HAP-1 (cell line): Measurements from ENCODE around the gene RHBDF1.

Source experiments
- DNase-seq, 2 experiments: peaks; one replicate each; pipeline ENCODE4 v3.0.0-alpha.2; 2016 to 2020; ENCODE audit warnings: low spot score in 2 of 2
- H3K27me3 ChIP-seq: fragments of 250-450 bp; sonication (Bioruptor Pico); 2 replicates; pipeline ENCODE4 v1.5.1; 2020; ENCODE audit warnings: low read depth, mild to moderate bottlenecking, moderate library complexity
- H3K36me3 ChIP-seq: fragments of 250-450 bp; sonication (Bioruptor Pico); replicated peaks from 2 replicates; pipeline ENCODE4 v1.5.1; 2020; ENCODE audit warnings: mild to moderate bottlenecking
- H3K4me1 ChIP-seq: fragments of 250-450 bp; sonication (Bioruptor Pico); 2 replicates; pipeline ENCODE4 v1.5.1; 2020; ENCODE audit warnings: mild to moderate bottlenecking
- H3K4me3 ChIP-seq: fragments of 250-450 bp; sonication (Bioruptor Pico); 2 replicates; pipeline ENCODE4 v1.5.1; 2020; ENCODE audit warnings: mild to moderate bottlenecking, moderate library complexity
- H3K9me3 ChIP-seq: fragments of 250-450 bp; sonication (Bioruptor Pico); 2 replicates; pipeline ENCODE4 v1.5.1; 2020; ENCODE audit warnings: mild to moderate bottlenecking, moderate library complexity
- in situ Hi-C: fragments of 300-500 bp; cut with MboI; formaldehyde crosslinking; loops from 3 replicates; pipeline ENCODE4 v1.14.3; 2020; ENCODE audit warnings: low sequenced_read_pairs, inconsistent platforms, mixed read lengths

RHBDF1 gene

GRCh38 chr16:85865-86264 is 13.4 kb upstream of the RHBDF1 start:
- H3K36me3 ChIP-seq, result peaks cover 55% of the 10 kb centered on the region
- H3K27me3 ChIP-seq, result no peaks in the 10 kb centered on the region
- in situ Hi-C loops, result no loop called here
- no peak overlapping the region for H3K4me3 ChIP-seq
- no peaks in the 10 kb centered on the region for H3K9me3 ChIP-seq
- no peak for DNase-seq
- H3K4me1 ChIP-seq, result no peaks in the 10 kb centered on the region

GRCh38 chr16:85407-85782 is 13.0 kb upstream of the RHBDF1 start:
- peaks cover 52% of the 10 kb centered on the region for H3K36me3 ChIP-seq
- no peaks in the 10 kb centered on the region for H3K4me1 ChIP-seq
- no peak overlapping the region for H3K4me3 ChIP-seq
- no peaks in the 10 kb centered on the region for H3K27me3 ChIP-seq
- DNase-seq, result no peak
- H3K9me3 ChIP-seq, result no peaks in the 10 kb centered on the region
- in situ Hi-C loops, result no loop called here

- Histone ChIP-seq H3K36me3 (peaks cover 53% of the 10 kb centered on the region), H3K27me3 (no peaks in the 10 kb centered on the region), H3K4me1 (no peaks in the 10 kb centered on the region), H3K9me3 (no peaks in the 10 kb centered on the region), H3K4me3 (no peak overlapping the region)
- in situ Hi-C loops, result no loop called here
- DNase-seq, result no peak
Observed at GRCh38 chr16:84718-85406, 12.4 kb upstream of the RHBDF1 start.

GRCh38 chr16:83781-84615 is 11.6 kb upstream of the RHBDF1 start:
- no peaks in the 10 kb centered on the region for H3K9me3 ChIP-seq
- no peaks in the 10 kb centered on the region for H3K27me3 ChIP-seq
- no peak overlapping the region for H3K4me3 ChIP-seq
- H3K36me3 ChIP-seq, result peaks cover 51% of the 10 kb centered on the region
- no peaks in the 10 kb centered on the region for H3K4me1 ChIP-seq
- no peak for DNase-seq
- in situ Hi-C loops, result no loop called here

- Histone ChIP-seq H3K9me3 (no peaks in the 10 kb centered on the region), H3K36me3 (peaks cover 45% of the 10 kb centered on the region), H3K4me1 (no peaks in the 10 kb centered on the region), H3K4me3 (no peak overlapping the region), H3K27me3 (no peaks in the 10 kb centered on the region)
- in situ Hi-C loops, result no loop called here
- no peak for DNase-seq
Observed at GRCh38 chr16:83060-83603, 10.7 kb upstream of the RHBDF1 start.

GRCh38 chr16:79151-80054 is 7.0 kb upstream of the RHBDF1 start:
- no peak for DNase-seq
- Histone ChIP-seq H3K4me1 (peaks cover 15% of the 10 kb centered on the region), H3K27me3 (no peaks in the 10 kb centered on the region), H3K36me3 (peaks cover 14% of the 10 kb centered on the region), H3K4me3 (peak overlapping the region; percentile 42), H3K9me3 (no peaks in the 10 kb centered on the region)
- in situ Hi-C loops, result no loop called here

GRCh38 chr16:78444-79150 is 6.2 kb upstream of the RHBDF1 start:
- H3K9me3 ChIP-seq, result no peaks in the 10 kb centered on the region
- in situ Hi-C loops, result no loop called here
- H3K27me3 ChIP-seq, result no peaks in the 10 kb centered on the region
- no peak for DNase-seq
- H3K36me3 ChIP-seq, result peaks cover 13% of the 10 kb centered on the region
- H3K4me1 ChIP-seq, result peaks cover 15% of the 10 kb centered on the region
- peak overlapping the region; percentile 42 for H3K4me3 ChIP-seq

GRCh38 chr16:77807-78443 is 5.5 kb upstream of the RHBDF1 start, which contains the start of gene MPG:
Gene MPG, plus strand, starts transcription at chr16:78225. Its CDS starts 85 bp downstream, at chr16:78310.
- Histone ChIP-seq H3K36me3 (peaks cover 12% of the 10 kb centered on the region), H3K9me3 (no peaks in the 10 kb centered on the region), H3K4me3 (peak within 1 kb of the TSS; percentile 42), H3K4me1 (peaks cover 15% of the 10 kb centered on the region), H3K27me3 (no peaks in the 10 kb centered on the region)
- in situ Hi-C loops, result no loop called here
- peak; percentile 72 to 91 for DNase-seq

- no peaks in the 10 kb centered on the region for H3K9me3 ChIP-seq
- DNase-seq, result peak in 1 of 2 experiments; percentile 62
- in situ Hi-C loops, result no loop called here
Observed at GRCh38 chr16:77273-77806, 4.9 kb upstream of the RHBDF1 start.

GRCh38 chr16:76535-77272 is 4.3 kb upstream of the RHBDF1 start:
- Histone ChIP-seq H3K27me3 (no peaks in the 10 kb centered on the region), H3K9me3 (no peaks in the 10 kb centered on the region), H3K4me3 (peak overlapping the region; percentile 42), H3K4me1 (peaks cover 19% of the 10 kb centered on the region), H3K36me3 (peaks cover 11% of the 10 kb centered on the region)
- peak in 1 of 2 experiments; percentile 39 for DNase-seq
- in situ Hi-C loops, result no loop called here

More at GRCh38 chr16:77273-77806, 4.9 kb upstream of the RHBDF1 start:
- Histone ChIP-seq H3K27me3 (no peaks in the 10 kb centered on the region), H3K4me1 (peaks cover 19% of the 10 kb centered on the region), H3K4me3 (peak overlapping the region; percentile 42), H3K36me3 (peaks cover 11% of the 10 kb centered on the region)

GRCh38 chr16:75580-76501 is 3.4 kb upstream of the RHBDF1 start:
- no peak overlapping the region for H3K4me3 ChIP-seq
- no peaks in the 10 kb centered on the region for H3K9me3 ChIP-seq
- H3K4me1 ChIP-seq, result peaks cover 22% of the 10 kb centered on the region
- peaks cover 11% of the 10 kb centered on the region for H3K36me3 ChIP-seq
- in situ Hi-C loops, result no loop called here
- H3K27me3 ChIP-seq, result no peaks in the 10 kb centered on the region
- peak in 1 of 2 experiments; percentile 54 for DNase-seq
